Colon (tissue), 2 donors: ENCODE data around the gene SHB.
"Not testable (repeated sequence)": the region's sequence is repeated elsewhere in the genome, so short reads cannot be mapped to it uniquely, and the experiment has no call there.

Experiments used
- FAIRE-seq: peaks from 2 replicates; lab custom pipeline; 2012; peaks lifted over from hg19 to GRCh38; lab: Jason Lieb, UNC
- donor health status: control.
- donor health status: control.

The SHB gene

GRCh38 chr9:37902796-37903646, 166.0 kb downstream of the SHB start:
- FAIRE-seq = no peak

DNA sequence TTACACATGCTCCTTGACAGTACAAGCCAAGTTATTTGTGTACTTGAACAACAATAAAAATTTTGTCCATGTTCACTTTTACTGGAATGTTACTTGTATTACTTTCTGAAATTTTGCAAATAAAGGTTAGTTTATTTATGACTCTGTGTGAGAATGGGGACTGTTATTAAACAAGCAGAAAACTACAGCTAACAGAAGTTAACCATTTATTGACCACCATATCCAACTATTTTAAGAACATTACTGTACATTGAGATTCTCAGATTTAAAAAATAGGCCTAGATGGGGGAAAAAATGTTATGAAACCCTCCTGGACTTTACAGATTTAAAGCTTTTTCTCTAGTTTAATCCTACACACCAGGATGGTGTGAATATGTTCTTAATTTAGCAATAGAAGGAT, 166.9 kb downstream of the SHB start:
- no peak for FAIRE-seq

- FAIRE-seq = no peak
Measured at GRCh38 chr9:37899041-37899440, 170.0 kb downstream of the SHB start.

DNA sequence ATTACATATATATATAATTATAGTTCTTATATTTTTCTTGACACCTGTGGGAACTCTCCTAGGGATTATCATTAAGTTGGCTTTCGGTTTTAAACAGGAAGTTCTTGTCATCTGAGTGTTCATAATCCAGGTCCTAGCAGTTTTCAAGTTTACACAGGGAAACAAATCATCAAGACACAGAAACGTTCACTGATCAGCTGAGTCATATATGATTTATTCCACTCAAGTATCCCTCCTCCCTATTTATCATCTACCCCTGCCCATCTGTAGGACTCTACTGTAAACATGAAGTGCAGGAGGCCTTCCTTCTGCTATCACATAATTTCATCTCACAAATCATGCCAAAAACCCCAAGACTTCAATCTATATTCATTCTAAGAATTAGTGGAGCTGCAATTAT, 171.4 kb downstream of the SHB start:
- no peak for FAIRE-seq

- no peak for FAIRE-seq
Measured at GRCh38 chr9:37892063-37892462, 177.0 kb downstream of the SHB start.

- not testable (repeated sequence) for FAIRE-seq
Measured at GRCh38 chr9:37891042-37891441, 178.0 kb downstream of the SHB start.

DNA sequence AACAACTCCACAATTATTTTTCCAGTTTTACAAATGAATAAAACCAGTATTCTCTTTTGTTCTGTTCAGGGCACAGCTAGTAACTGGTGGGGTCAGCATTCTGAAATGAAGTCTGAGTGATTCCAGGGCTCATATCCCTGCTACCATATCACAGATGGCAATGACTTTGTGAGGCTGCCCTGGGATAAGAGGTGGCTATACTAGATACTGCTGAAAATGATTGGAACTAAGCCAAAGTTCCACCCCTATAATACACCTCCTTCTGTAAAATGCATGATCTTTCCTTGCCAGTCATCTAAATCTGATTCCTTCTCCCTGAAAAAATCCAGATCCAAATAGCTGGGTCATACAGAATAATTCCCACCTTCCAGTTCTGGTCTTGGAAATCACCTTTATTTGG, 179.5 kb downstream of the SHB start:
- FAIRE-seq = no peak

DNA sequence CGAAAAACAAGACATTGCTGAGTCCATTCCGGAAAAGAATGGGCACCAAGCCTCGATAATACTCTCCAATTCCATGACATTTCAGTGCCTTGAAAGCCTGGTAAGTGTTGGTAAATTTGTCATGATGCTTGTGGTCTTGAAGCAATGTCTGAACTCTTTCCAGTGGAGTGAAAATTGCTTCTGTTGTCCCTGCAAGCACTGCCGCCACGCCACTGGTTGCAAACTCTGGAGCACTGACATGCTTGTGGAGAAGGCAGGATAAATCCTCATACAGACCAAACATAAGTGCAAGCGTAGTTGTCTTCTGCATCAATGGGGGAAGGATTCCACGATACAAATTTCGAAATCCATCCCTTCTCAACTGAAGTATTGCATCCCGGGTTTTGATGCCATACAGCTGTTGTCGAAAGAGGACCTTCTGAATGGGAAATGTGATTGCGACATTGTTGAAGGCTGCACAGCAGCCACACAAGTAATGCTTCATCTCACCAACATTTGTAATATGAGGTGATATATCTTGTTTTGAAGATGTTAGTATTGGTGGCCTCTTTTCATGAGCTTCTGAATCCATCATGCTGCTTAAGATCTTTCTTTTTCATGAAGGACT, 180.9 kb downstream of the SHB start:
- FAIRE-seq = not testable (repeated sequence)

DNA sequence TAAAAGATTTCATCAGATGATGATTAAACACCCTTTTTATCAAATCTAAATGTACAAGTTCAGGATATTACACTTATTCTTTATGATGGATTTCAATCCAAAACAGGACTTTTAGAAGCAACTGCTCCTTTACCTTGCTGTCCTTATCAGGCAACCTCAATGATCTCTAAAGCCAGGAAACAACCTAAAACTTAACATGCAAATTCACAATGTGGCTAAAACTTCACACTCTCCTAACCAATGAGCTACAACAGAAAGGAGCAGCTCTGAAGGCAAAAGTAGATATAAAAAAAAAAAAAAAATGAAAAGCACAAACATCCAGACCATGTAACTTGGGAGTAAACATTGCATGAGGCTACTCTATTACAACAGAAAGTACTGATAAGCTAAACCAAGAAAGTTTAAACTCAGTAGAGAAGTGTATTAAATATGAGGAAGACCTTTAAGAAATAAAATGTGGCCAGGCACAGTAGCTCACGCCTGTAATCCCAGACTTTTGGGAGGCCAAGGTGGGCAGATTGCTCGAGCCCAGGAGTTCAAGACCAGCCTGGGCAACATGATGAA, 188.0 kb downstream of the SHB start:
- FAIRE-seq = no peak

DNA sequence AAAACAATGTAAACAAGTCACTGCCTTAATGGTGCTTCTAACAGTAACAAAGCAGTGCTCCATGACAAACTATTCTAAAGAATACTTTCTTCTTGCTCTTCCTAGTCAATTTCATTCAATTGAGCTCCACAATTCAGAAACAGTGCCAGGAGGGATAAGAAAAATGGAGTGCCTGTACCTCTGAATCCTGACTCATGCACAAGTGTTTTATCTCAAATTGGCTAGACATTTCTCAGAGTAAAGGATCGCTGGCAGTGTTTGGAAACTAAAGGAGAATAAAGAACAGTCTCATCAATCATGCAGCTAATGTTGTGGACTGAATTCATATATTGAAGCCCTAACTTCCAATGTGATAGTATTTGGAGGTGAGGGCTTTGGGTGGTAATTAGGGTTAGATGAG, 192.7 kb downstream of the SHB start:
- FAIRE-seq = no peak

DNA sequence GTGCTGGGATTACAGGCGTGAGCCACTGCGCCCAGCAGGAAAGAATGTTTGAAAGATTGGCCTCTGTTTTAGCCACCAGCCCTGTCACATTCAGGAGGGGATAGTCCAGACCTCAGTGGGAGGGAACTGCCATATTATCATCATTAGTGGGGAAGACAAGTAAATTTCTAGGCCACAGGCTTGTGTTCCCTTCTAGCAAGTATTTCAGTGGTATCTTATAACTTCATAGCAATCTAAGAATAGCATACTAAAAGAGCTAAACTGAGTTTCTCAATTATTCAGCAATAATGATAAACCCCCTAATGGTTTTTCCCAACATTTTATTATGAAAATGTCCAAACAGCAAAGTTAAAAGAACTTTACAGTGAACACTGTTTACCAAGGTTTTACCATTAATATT, 195.1 kb downstream of the SHB start:
- FAIRE-seq = no peak

DNA sequence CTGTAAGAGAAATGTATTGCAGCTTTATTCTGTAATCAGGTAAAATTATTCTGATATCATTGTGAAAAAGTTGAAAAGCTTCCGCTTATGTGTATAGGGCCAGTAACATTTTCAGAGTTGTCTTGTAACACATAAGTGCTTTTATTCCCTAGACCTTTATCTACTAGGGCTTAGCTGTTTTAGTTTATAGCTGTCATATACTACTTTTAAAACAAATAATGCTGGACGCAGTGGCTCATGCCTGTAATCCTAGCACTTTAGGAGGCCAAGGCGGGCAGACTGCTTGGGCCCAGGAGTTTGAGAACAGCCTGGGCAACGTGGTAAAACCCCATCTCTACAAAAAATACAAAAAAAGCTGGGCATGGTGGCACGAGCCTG, 198.2 kb downstream of the SHB start:
- no peak for FAIRE-seq

- no peak for FAIRE-seq
Measured at GRCh38 chr9:37870081-37870798, 198.8 kb downstream of the SHB start.
